Cerebellar cortex (tissue), 1 donor: ENCODE results near the gene TUBA3D.
"Not testable (repeated sequence)": the region's sequence is repeated elsewhere in the genome, so short reads cannot be mapped to it uniquely, and the experiment has no call there.

Source experiments
- DNase-seq: peaks from one replicate; pipeline ENCODE4 v3.0.0-alpha.2; 2015; ENCODE audit warnings: low spot score

TUBA3D gene

GRCh38 chr2:131514408-131515166, 38.7 kb downstream of the TUBA3D start:
- not testable (repeated sequence) for DNase-seq

DNA sequence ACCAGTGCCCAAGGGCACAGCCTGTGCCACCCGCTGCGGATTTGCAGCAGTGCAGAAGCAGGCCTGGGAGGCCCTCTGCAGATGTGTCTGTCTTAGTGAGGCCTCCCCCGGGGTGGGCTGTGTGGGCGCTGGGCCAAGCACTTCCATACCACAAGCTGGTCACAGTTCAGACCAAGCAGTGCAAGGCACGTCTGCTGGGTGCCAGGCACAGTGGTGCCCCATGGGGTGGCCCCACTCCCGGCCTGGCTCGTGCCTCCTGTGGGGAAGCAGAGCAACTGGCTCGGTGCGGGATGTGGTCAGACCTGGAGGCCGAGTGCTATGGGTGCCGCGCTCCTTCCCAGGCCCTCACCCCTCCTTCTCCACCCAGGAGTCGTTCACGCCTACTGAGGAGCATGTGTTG, 39.3 kb downstream of the TUBA3D start:
- DNase-seq, result not testable (repeated sequence)

DNA sequence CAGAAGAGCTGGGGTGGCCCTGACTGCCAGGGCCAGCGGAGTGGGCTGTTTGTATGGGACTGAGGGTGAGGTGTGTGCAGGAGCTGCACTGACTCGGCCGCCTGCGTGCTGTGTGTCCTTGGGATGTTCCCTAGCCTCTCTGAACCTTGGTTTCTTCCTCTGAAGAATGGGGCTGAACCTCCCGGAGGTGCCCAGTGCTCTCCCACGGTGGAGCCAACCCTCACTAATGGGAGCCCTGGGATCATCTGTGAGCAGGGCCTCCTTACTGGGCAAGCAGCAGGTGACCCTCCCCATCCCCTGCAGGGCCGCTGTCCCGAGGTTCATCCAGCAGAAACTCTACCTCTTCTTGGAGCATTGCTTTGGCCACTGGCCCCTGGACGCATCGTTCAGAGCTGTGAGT, 40.1 kb downstream of the TUBA3D start:
- DNase-seq, result no peak

DNA sequence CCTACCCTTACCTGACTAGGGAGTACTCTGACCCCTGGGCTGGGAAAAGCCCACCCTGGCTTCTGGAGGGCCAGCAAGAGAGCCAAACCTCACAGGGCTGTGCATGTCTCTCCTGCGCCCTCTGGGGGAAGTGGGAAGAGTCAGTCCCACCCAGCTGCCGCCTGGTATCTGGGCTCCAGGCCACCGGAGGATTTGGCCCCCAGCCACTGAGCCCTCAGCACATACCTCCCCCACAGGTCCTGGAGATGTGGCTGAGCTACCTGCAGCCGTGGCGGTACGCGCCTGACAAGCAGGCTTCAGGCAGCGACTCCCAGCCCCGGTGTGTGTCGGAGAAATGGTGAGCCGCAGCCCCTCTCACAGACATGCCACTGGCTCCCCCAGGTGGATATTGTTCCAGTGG, 40.7 kb downstream of the TUBA3D start:
- DNase-seq, result not testable (repeated sequence)

DNA sequence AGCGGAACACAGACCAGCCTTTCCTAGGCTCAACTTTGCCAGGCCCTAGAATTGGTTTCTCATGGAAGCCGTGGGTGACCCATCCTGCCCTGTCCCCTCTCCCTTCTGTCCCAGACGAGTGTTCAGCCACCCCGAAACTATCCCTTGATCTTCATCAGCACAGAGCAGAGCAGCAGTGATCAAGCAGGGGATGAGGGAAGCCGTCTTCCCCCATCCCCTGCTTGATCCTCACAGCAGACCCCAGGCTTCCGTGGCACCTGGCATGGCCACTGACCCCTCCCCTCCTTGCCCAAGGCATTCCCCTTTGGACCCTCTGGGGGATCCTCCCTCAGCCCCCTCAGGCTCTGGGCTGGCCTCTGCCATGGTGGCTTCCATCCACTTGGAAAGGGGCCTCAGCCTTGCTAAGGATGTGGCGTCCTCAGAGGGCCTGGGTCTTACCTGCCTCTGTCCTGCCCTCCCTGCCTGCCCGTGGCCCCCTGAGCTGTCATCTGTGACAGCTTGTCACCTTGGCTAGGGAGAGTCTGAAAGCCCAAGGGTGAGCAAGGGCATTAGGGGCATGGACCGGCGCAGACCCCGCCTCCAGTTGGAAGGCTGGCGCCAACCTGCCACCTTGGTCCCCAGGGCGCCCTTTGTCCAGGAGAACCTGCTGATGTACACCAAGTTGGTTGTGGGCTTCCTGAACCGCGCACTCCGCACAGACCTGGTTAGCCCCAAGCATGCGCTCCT, 41.4 kb downstream of the TUBA3D start:
- DNase-seq, result no peak

DNA sequence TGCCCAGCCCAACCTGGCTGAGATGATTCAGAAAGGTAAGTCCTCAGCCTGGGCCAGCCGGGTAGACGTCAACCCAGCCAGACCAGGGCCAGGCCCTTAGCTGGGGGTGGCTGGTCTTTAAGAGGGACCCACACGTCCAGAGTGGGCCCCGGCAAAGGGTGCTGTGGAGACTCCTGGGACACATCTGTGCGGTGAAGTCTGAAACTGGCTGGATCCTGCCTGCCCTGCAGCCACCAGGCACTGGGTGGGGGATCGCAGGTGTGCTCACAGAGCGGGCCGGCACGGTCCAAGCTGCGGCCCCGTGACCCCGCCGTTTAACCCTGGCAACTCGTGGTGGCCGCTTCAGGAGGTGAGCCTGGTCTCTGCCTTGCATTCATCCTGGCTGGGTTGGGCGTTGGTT, 41.9 kb downstream of the TUBA3D start:
- not testable (repeated sequence) for DNase-seq

- DNase-seq, result not testable (repeated sequence)
Observed at GRCh38 chr2:131518531-131518930, 42.6 kb downstream of the TUBA3D start.

- no peak for DNase-seq
Observed at GRCh38 chr2:131519466-131519865, 43.5 kb downstream of the TUBA3D start.

GRCh38 chr2:131519871-131520470, 44.1 kb downstream of the TUBA3D start:
- DNase-seq, result peak; percentile 20

DNA sequence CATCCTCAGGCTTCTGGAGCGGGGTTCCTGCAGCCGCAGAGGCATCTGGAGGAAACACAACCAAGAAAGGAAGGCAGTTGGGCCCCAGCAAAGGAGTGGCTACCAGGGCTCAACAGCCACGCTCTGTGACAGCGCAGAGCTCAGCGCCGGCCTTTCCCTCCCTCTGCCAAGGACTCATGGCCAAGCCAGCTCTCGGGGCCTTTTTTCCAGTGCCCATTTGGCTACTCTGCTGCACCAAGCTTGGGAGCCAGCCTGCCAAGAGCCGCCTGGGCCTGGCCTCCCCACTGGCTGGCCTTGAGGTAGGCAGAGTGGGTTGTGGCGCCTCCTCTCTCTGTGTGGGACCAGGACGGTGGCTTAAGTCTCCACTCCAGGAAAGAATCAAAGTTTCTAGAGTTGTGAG, 44.6 kb downstream of the TUBA3D start:
- DNase-seq, result peak; percentile 37

DNA sequence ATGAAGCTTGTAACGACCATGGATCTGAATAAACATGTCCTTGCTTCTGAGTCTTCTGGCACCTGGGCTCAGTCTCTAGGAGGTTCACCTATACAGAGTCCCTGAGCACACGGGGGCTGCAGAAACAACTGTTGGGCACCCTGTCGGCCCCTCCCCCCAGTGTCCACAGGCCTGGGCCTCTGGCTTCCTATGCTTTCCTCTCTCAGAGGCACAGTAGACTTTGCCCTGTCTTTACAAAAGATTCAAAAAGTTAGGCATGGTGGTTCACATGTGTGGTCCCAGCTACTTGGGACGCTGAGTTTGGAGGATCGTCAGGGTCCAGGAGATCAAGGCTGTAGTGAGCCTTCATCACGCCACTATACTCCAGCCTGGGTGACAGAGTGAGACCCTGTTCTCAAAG, 45.6 kb downstream of the TUBA3D start:
- not testable (repeated sequence) for DNase-seq

- no peak for DNase-seq
Observed at GRCh38 chr2:131521961-131522781, 46.3 kb downstream of the TUBA3D start.

DNA sequence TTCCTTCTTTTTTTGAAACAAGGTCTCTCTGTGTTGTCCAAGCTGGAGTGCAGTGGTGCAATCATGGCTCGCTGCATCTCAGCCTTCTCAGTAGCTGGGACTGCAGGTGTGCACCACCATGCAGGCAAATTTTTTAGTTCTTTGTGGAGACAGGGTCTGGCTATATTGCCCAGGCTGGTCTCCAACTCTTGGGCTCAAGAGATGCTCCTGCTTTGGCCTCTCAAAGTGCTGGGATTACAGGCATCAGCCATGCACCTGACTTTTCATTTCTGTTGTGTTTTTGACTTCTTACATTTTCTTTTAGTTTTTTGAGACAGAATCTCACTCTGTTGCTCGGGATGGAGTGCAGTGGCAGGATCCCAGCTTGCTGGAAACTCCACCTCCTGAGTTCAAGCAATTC, 49.3 kb downstream of the TUBA3D start:
- DNase-seq, result not testable (repeated sequence)

DNA sequence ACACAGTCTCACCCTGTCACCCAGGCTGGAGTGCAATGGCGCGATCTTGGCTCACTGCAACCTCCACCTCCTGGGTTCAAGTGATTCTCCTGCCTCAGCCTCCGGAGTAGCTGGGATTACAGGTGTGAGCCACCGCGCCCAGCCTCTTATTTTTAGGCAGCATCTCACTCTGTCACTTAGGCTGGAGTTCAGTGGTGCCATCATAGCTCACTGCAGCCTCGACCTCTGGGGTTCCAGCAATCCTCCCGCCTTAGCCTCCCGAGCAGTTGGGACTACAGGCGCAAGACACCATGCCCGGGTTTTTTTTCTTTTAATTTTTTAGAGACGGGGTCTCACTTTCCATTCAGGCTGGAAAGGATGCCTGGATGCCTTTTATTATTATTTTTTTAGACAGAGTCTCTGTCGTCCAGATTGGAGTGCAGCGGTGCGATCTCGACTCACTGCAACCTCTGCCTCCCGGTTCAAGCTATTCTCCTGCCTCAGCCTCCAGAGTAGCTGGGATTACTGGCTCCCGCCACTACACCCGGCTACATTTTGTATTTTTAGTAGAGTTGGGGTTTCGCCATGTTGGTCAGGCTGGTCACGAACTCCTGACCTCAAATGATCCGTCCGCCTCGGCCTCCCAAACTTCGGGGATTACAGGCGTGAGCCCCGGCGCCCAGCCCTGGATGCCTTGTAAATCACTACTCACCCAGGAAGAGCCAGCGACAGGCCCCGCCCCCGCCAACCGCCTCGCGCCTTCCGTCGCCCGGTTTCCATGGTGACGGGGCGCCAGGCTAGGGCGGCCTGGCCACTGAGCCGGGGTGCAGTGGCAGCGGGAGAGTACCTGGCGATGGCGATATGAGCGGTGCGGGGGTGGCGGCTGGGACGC, 51.4 kb downstream of the TUBA3D start, which contains the start of gene CCDC74A:
CCDC74A (plus strand) TSS at position 758 of the 871 bp plus-strand sequence; CDS start at position 841, 83 bp downstream.
- peak; percentile 62 for DNase-seq

DNA sequence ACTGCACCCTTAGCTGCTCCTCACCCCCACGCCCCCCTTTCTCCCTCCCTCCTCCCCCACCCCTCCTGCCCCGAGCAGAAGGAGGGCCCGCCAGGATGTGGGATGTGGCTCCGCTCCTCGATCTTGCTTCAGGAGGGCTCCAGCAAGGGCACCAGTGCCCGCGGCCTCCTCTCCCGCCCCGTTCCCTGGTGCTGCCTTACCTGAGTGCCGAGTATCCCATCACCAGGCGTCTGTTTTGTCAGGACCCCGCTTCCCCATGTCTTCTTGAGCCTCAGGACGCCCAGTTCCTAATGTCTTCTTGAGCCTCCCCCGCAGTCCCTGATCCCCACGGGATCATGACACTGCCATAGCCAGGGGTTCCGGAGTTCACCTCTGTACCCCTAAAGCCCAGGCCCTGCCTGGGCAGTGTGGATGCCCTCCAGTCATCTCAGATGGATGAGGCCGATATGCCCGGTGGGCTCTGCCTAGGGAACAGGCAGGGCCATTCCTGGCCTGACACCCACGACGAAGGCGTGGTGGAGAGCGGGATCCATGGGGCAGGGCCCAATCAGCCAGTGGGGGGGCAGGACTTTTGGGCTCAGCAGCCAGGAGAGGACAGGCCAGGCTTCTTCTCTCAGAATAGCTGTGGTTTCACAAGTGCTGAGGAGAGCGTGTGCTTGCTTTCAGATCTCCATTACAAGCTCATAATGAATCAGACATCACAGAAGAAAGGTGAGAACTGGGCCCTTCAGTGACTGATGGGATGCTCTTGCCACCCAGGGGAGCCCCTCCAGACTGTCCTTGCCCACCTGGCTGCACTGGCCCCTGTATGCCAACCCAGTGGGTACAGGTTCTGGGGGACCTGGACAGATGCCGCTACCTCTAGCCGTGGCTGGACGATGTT, 53.3 kb downstream of the TUBA3D start:
- DNase-seq, result not testable (repeated sequence)

- DNase-seq, result not testable (repeated sequence)
Observed at GRCh38 chr2:131529864-131530445, 54.0 kb downstream of the TUBA3D start.

DNA sequence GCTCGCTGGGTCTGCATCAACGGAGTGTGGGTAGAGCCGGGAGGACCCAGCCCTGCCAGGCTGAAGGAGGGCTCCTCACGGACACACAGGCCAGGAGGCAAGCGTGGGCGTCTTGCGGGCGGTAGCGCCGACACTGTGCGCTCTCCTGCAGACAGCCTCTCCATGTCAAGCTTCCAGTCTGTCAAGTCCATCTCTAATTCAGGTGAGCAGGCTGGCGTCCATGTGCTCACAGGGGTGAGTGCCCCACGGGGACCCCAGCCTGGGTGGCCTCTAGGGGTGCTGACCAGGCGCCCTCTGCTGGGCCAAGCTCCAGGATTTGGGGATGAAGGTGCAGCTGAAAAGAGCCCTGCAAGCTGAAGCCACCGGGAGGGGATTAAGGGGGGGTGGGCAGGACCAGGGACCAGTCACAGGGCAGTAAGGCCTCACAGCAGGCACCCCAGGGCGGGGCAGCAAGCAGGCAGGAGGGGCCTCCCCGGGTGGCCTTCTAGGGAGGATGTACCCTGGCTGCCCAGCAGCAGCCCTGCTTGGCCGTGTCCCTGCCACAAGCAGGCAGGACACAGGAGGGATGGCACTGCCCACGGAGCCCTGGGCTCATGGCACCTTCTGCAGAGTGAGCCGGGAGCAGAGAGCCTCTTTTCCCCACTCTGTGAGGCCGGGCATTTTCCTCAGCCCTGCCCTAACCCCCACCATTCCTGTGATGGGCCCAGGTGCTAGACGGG, 54.9 kb downstream of the TUBA3D start:
- DNase-seq, result not testable (repeated sequence)

DNA sequence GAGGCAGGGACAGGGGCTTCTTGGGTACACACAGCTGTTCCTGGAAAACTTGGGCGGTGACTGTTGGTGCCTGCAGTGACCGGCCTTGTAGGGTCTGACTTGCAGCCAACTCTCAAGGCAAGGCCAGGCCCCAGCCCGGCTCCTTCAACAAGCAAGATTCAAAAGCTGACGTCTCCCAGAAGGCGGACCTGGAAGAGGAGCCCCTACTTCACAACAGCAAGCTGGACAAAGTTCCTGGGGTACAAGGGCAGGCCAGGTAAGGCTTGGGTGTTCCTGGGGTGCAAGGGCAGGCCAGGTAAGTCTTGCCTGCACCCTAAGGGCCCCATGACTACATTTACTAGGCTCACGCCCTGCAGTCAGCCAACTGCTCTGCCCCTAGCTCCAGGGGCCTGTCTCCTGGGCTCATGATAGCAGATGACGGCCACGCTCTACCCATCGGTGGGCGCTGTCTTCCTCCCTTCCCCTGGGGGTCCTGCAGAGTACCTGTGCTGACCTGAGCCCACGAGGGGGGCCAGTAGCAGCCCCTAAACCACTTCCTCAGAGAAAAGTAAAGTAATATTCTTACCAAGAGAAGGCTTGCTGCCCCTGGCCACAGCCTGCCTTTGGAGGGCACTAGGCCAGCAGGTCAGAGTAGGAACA, 55.7 kb downstream of the TUBA3D start:
- DNase-seq, result not testable (repeated sequence)
